Heart right ventricle (tissue), 16 donors: ENCODE measurements around the gene SLC27A2. TPM values are rescaled to one million over a fixed set of nuclear protein-coding genes. Genes with fewer than 3 reads are reported as not detected.

Experiments used
- ATAC-seq, 8 donors: fragments of 200-7000 bp; cut with Tn5 transposase; one replicate each; pipeline ENCODE4 v1.9.1; 2020; ENCODE audit warnings: mild to moderate bottlenecking in 8 of 8, moderate library complexity in 8 of 8, moderate number of reproducible peaks in 1 of 8
- DNase-seq, 2 donors: peaks; one replicate each; pipeline ENCODE4 v3.0.0-alpha.2; 2020
- H3K27ac ChIP-seq, 10 donors: fragments of 200-600 bp; sonication (generic) in 2 of 10; one replicate each; pipeline versions ENCODE4 v1.5.0 to v1.8.0; 2020 to 2022; ENCODE audit warnings: mild to moderate bottlenecking in 3 of 10
- H3K27me3 ChIP-seq, 7 donors: fragments of 200-600 bp; one replicate each; pipeline ENCODE4 v1.8.0; 2021 to 2022; ENCODE audit warnings: mild to moderate bottlenecking in 2 of 7
- H3K36me3 ChIP-seq, 9 donors: fragments of 200-600 bp; sonication (generic) in 1 of 9; one replicate each; pipeline versions ENCODE4 v1.5.0 to v1.8.0; 2020 to 2022; ENCODE audit warnings: mild to moderate bottlenecking in 2 of 9
- H3K4me1 ChIP-seq, 9 donors: fragments of 200-600 bp; sonication (generic) in 1 of 9; one replicate each; pipeline versions ENCODE4 v1.5.0 to v1.8.0; 2020 to 2022; ENCODE audit warnings: mild to moderate bottlenecking in 4 of 9
- H3K4me3 ChIP-seq, 10 donors: fragments of 200-600 bp; sonication (generic) in 2 of 10; one replicate each; pipeline versions ENCODE4 v1.5.0 to v1.8.0; 2020 to 2022; ENCODE audit warnings: mild to moderate bottlenecking in 7 of 10, moderate library complexity in 2 of 10
- H3K9me3 ChIP-seq, 11 donors: fragments of 200-600 bp in 10 of 11; sonication (generic) in 2 of 11; one replicate each; pipeline versions ENCODE4 v1.5.0 to v1.8.0; 2013 to 2022; ENCODE audit warnings: mild to moderate bottlenecking in 2 of 11, control low read depth in 1 of 11, moderate library complexity in 1 of 11
- CTCF ChIP-seq, 9 donors: fragments of 200-600 bp; sonication (generic) in 2 of 9; IDR thresholded peaks; one replicate each; pipeline versions ENCODE4 v1.5.0 to v1.8.0; 2021 to 2022; ENCODE audit warnings: antibody characterized with exemption in 9 of 9, mild to moderate bottlenecking in 5 of 9, moderate library complexity in 1 of 9
- WGBS, 2 donors: extraction: QIAGEN DNeasy Blood & Tissue Kit; methylation state at CpG; one replicate each; pipeline ENCODE4 v1.1.7; 2013; ENCODE audit warnings: inconsistent platforms in 1 of 2; 5-methylcytosine and 5-hydroxymethylcytosine counted together
- intact Hi-C, 10 donors: fragments of 100-400 bp; cut with DNase I; formaldehyde crosslinking; loops; one replicate each; pipeline versions ENCODE4 v1.11.1 to v1.14.2; 2022
- polyA plus RNA-seq, 2 donors: library from polyadenylated mRNA; stranded (reverse); fragments of 200-250 nt; gene quantifications; one replicate each; pipeline ENCODE4 v1.2.3, GENCODE V29; 2013
- total RNA-seq, 10 donors: library from RNA; stranded (reverse); fragmentation: NEBNext Ultra II Directional in 3 of 10; extraction: Animal tissue kit (Norgen Biotek cat#: 25700) in 3 of 10; gene quantifications; one replicate each; pipeline versions ENCODE4 v1.2.1 to v1.2.4, GENCODE V29; 2021 to 2023
- donor health status: Arrhythmogenic right ventricular cardiomyopathy.
- donor health status: ischemic (EF 13 %, LVEDD 7.1; RV severe dilation, severe dysfunction).
- donor health status: healthy with polysubstance abuse.
- donor health status: DM: no; HTN: yes; CAD: no.
- donor health status: DM: no; HTN: no; CAD: no.
- donor health status: ischemic (EF 25% LVEDD 6.9; RV normal size, moderate dysfunction).
- donor health status: ischemic (EF 25% LVEDD 5.7; RV mildly dilated, moderate dysfunction).
- donor health status: healthy.
- donor health status: DM: yes; HTN: yes; CAD: no.
- donor health status: Ischemic cardiomyopathy.
- donor health status: ischemic (EF 35%, LVEDD 5.7; RV mildly dilated, moderate dysfunction).
- donor health status: nonischemic (EF 11% LVEDD 7.7; RV severe dilation, severe dysfunction).
- donor health status: DM: yes; HTN: yes; CAD: no.
- donor health status: PGD.
- donor health status: ischemic (EF 29% LVEDD 5.4; RV normal size, mild dysfunction).
- donor health status: nonischemic (EF 23%, LVEDD 6.1; RV moderate dilation, normal function).

Gene SLC27A2
- total and polyA plus RNA-seq, 12 donors = 0.32 TPM; not detected in 11

- no peaks in the 10 kb centered on the region for H3K27me3 ChIP-seq
- DNase-seq = no peak
- H3K4me1 ChIP-seq = no peaks in the 10 kb centered on the region
- 88 to 92% methylated on average over 9 of the region's 9 CpGs for WGBS, 2 donors
- H3K27ac ChIP-seq = no peak overlapping the region
- intact Hi-C loops = no loop called here
- H3K36me3 ChIP-seq = no peaks in the 10 kb centered on the region
- no peaks in the 10 kb centered on the region for H3K9me3 ChIP-seq
- TF ChIP-seq CTCF (IDR thresholded peaks at IDR 0.05) = no peak
- H3K4me3 ChIP-seq = no peak overlapping the region
- ATAC-seq = no peak
Observed at GRCh38 chr15:50236433-50236832, 54.4 kb downstream of the SLC27A2 start.

DNA sequence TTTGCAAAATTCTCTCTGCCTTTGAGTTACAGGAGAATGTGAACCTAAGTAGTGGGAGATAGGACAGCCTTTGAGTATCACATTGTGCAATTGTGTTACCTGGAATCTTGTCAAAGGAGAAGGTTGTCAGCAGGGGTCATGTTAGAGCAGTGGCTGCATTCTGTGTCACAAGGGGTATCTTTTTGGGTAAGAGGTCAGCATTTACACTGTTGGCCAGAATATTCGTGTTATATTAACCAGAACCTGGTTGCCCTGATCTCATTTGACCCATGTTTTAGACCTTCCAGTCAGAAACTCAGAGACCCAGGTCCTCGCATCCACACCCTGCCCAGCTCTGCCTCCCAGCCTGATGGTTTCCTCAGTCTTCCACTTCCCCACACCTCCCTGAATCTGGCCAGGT is 56.3 kb downstream of the SLC27A2 start:
- intact Hi-C loops = no loop called here
- Histone ChIP-seq H3K27ac (no peak overlapping the region), H3K36me3 (no peaks in the 10 kb centered on the region), H3K9me3 (no peaks in the 10 kb centered on the region), H3K4me3 (no peak overlapping the region), H3K4me1 (no peaks in the 10 kb centered on the region), H3K27me3 (no peaks in the 10 kb centered on the region)
- 82 to 88% methylated on average over 2 of the region's 2 CpGs for WGBS, 2 donors
- no peak for DNase-seq
- TF ChIP-seq CTCF (IDR thresholded peaks at IDR 0.05) = no peak
- ATAC-seq = no peak

- no peaks in the 10 kb centered on the region for H3K36me3 ChIP-seq
- TF ChIP-seq CTCF (IDR thresholded peaks at IDR 0.05) = no peak
- intact Hi-C loops = no loop called here
- 74 to 80% methylated on average over 5 of the region's 5 CpGs for WGBS, 2 donors
- ATAC-seq (no peak), DNase-seq (no peak)
- H3K27me3 ChIP-seq = no peaks in the 10 kb centered on the region
- H3K4me1 ChIP-seq = no peaks in the 10 kb centered on the region
- H3K27ac ChIP-seq = no peak overlapping the region
- H3K4me3 ChIP-seq = no peak overlapping the region
- H3K9me3 ChIP-seq = no peaks in the 10 kb centered on the region
Observed at GRCh38 chr15:50241684-50242450, 59.9 kb downstream of the SLC27A2 start.

DNA sequence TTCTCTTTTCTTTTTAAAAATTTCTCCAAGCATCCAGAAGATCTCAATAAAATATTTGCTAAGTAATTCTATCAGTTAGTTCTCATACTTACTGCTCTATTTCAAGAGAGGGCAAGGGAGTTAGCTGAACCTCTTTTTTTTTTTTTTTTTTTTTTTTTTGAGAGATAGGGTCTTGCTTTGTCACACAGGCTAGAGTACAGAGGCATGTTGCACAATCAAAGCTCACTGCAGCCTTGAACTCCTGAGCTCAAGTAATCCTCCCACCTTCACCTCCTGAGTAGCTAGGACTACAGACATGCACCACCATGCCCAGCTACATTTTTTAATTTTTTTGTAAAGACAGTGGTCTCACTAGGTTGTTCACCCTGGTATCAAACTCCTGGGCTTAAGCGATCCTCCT is 62.2 kb downstream of the SLC27A2 start:
- H3K4me3 ChIP-seq = no peak overlapping the region
- no peaks in the 10 kb centered on the region for H3K9me3 ChIP-seq
- ATAC-seq (no peak), DNase-seq (no peak)
- no peak for TF ChIP-seq CTCF (IDR thresholded peaks at IDR 0.05)
- H3K36me3 ChIP-seq = no peaks in the 10 kb centered on the region
- intact Hi-C loops = no loop called here
- peaks cover 0 to 20% (median 0%) of the 10 kb centered on the region in 9 donors for H3K4me1 ChIP-seq
- 96 to 98% methylated on average over 1 of the region's 1 CpG for WGBS, 2 donors
- no peak overlapping the region for H3K27ac ChIP-seq
- no peaks in the 10 kb centered on the region for H3K27me3 ChIP-seq
